ES-I3 (cell line): Measurements from ENCODE around the gene WWTR1.

ENCODE experiments used
- H3K36me3 ChIP-seq: 2 replicates; pipeline ENCODE4 v1.6.1; 2013; ENCODE audit warnings: mild to moderate bottlenecking, low read length, control low read depth, moderate library complexity; ENCODE audit not compliant: insufficient read depth
- H3K4me1 ChIP-seq: 2 replicates; pipeline ENCODE4 v1.6.1; 2013; ENCODE audit warnings: mild to moderate bottlenecking, control low read depth, low read length; ENCODE audit not compliant: insufficient read depth
- H3K9ac ChIP-seq: 2 replicates; pipeline ENCODE4 v1.6.1; 2013; ENCODE audit warnings: low read depth, mild to moderate bottlenecking, low read length, moderate library complexity
- H3K9me3 ChIP-seq: 2 replicates; pipeline ENCODE4 v1.6.1; 2013; ENCODE audit warnings: mild to moderate bottlenecking, low read length, moderate library complexity; ENCODE audit not compliant: control insufficient read depth, insufficient read depth

WWTR1 gene

GRCh38 chr3:149623824-149624223 is 34.0 kb downstream of the WWTR1 start:
- peaks cover 31% of the 10 kb centered on the region for H3K4me1 ChIP-seq

DNA sequence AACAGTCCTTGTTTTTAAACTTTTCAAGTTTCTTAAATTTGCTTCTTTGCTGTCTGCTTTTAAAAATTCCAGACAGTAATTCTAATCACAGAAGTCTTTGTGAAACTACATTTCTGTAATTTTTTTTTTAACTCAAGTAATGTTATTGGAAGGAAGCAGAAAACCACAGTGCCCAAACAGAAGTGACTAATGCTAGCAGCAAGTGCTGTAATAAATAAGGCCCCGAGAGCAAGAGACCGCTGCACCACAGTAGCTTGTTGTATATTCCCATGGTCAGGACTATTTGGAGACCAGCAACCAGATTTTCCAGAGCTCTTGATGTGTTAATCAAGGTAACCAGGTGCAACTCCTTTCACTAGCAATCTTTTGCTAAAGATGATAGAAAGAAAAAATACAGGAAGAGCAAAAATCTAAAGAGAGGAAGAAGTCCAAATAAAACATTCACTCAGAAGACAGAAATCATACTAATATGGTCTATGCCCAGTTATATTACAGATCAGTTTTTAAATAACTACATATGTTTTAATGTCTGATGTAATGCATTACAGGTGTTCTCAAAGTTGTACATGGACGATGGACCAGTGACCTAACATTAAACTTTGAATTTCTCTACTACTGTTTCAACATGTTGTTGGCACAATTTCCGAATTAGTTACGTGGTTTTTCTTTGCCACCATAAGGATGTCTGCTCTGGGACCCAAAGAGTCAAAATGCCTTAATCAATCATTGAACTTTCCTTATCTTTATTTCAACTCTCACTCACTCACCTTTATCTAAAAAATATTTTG is 36.4 kb downstream of the WWTR1 start:
- peaks cover 37% of the 10 kb centered on the region for H3K4me1 ChIP-seq

More at GRCh38 chr3:149623824-149624223, 34.0 kb downstream of the WWTR1 start:
- H3K36me3 ChIP-seq = no peaks in the 10 kb centered on the region
- H3K9me3 ChIP-seq = no peaks in the 10 kb centered on the region
- no peak overlapping the region for H3K9ac ChIP-seq

DNA sequence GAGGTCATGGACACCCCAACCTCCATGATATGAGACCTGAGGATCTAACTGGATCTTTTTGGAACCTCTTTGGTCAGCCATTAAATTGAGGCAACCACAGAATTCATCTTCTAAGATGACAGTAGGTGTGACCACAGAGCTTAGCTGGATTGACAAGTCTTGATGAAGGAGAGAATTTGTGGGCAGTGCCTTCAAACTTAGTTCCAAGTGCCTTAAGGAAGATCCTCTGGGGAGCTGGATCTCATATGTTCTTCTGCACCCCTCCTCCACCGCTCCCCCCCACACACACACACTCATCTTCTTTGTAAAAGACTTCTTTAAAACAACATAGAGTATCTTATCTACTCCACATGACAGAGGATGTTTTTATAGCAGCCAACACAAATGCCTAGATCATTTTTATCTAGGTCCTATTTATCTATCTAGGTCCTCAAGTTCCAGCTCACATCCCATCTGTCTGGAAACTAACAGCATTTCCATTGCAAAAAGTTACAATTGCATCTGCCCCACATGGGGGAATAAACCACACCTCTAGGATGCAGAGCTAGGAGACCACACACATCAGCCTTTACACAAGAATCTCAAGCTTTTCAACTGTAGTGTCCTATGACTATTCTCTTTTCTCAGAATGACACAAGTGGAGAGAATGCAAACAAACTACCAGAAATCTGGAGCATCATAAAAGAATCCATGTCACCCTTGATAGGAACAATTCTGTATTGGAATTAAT is 37.4 kb downstream of the WWTR1 start:
- Histone ChIP-seq H3K9ac (no peak overlapping the region), H3K36me3 (no peaks in the 10 kb centered on the region), H3K9me3 (no peaks in the 10 kb centered on the region), H3K4me1 (peaks cover 31% of the 10 kb centered on the region)

More for the DNA sequence above, 36.4 kb downstream of the WWTR1 start:
- no peaks in the 10 kb centered on the region for H3K9me3 ChIP-seq
- no peaks in the 10 kb centered on the region for H3K36me3 ChIP-seq
- no peak overlapping the region for H3K9ac ChIP-seq

DNA sequence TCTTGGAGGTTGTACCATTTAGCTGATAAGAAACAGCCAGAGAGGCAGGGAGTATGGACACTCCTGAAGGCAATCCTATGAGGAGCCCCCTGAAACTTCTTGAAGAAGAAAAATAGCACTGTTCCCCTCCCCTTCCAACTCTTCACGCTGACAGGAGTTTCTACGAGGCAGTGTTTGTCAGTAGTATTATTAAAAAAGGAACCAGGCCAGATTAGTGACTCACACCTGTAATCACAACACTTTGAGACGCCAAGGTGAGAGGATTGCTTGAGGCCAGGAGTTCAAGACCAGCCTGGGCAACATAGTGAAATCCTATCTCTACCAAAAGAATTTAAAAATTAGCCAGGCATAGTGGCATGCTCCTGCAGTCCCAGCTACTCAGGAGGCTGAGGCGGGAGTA is 38.7 kb downstream of the WWTR1 start:
- Histone ChIP-seq H3K9ac (no peak overlapping the region), H3K9me3 (no peaks in the 10 kb centered on the region), H3K4me1 (peaks cover 31% of the 10 kb centered on the region), H3K36me3 (no peaks in the 10 kb centered on the region)

- H3K9me3 ChIP-seq = no peaks in the 10 kb centered on the region
- H3K4me1 ChIP-seq = peaks cover 31% of the 10 kb centered on the region
- no peak overlapping the region for H3K9ac ChIP-seq
- no peaks in the 10 kb centered on the region for H3K36me3 ChIP-seq
Measured at GRCh38 chr3:149618151-149619123, 39.4 kb downstream of the WWTR1 start.

- Histone ChIP-seq H3K9me3 (no peaks in the 10 kb centered on the region), H3K4me1 (peaks cover 24% of the 10 kb centered on the region), H3K9ac (no peak overlapping the region), H3K36me3 (no peaks in the 10 kb centered on the region)
Measured at GRCh38 chr3:149615731-149616221, 42.0 kb downstream of the WWTR1 start.

DNA sequence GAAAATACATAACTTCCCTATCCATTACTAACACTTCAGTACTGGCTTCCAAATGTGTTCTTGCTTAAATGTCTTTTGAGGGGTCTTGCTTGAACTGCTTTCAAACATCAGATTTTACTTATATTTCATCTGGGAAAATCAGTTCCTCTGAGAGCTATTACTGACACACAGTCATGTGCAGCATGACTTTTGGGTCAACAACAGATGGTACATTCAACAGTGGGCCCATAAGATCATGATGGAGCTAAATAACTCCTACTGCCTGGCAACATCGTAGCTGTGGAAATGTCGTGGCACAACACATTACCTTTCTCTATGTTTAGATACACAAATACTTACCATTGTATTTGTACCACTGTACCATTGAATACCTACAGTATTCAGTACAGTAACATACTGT is 43.8 kb downstream of the WWTR1 start:
- Histone ChIP-seq H3K4me1 (peaks cover 8% of the 10 kb centered on the region; the same call in 1 of the 2 replicates), H3K9me3 (no peaks in the 10 kb centered on the region), H3K36me3 (no peaks in the 10 kb centered on the region), H3K9ac (no peak overlapping the region)

GRCh38 chr3:149612456-149612855 is 45.4 kb downstream of the WWTR1 start:
- Histone ChIP-seq H3K36me3 (no peaks in the 10 kb centered on the region), H3K4me1 (no peaks in the 10 kb centered on the region), H3K9me3 (no peaks in the 10 kb centered on the region), H3K9ac (no peak overlapping the region)

GRCh38 chr3:149611149-149611548 is 46.7 kb downstream of the WWTR1 start:
- Histone ChIP-seq H3K9me3 (no peaks in the 10 kb centered on the region), H3K4me1 (no peaks in the 10 kb centered on the region), H3K9ac (no peak overlapping the region), H3K36me3 (no peaks in the 10 kb centered on the region)

- 0 out of 2 replicates have a peak, but pooled peaks cover under 1% of the 10 kb centered on the region for H3K4me1 ChIP-seq
- H3K36me3 ChIP-seq = no peaks in the 10 kb centered on the region
- H3K9ac ChIP-seq = no peak overlapping the region
- H3K9me3 ChIP-seq = no peaks in the 10 kb centered on the region
Measured at GRCh38 chr3:149610351-149611105, 47.3 kb downstream of the WWTR1 start.

- Histone ChIP-seq H3K4me1 (peaks cover 10% of the 10 kb centered on the region), H3K9ac (no peak overlapping the region), H3K9me3 (no peaks in the 10 kb centered on the region), H3K36me3 (no peaks in the 10 kb centered on the region)
Measured at GRCh38 chr3:149609595-149609994, 48.2 kb downstream of the WWTR1 start.

- H3K9me3 ChIP-seq = no peaks in the 10 kb centered on the region
- peaks cover 16% of the 10 kb centered on the region for H3K4me1 ChIP-seq
- H3K9ac ChIP-seq = no peak overlapping the region
- no peaks in the 10 kb centered on the region for H3K36me3 ChIP-seq
Measured at GRCh38 chr3:149608987-149609386, 48.8 kb downstream of the WWTR1 start.

- Histone ChIP-seq H3K36me3 (no peaks in the 10 kb centered on the region), H3K4me1 (peaks cover 27% of the 10 kb centered on the region), H3K9ac (no peak overlapping the region), H3K9me3 (no peaks in the 10 kb centered on the region)
Measured at GRCh38 chr3:149605902-149606301, 51.9 kb downstream of the WWTR1 start.
